ENCODE results near the gene CORO7. TPM values are rescaled to one million over a fixed set of nuclear protein-coding genes. Genes with fewer than 3 reads are reported as not detected.

CORO7 gene
- total RNA-seq, 1 donor from 2014 or later, result 51.5 TPM

- DNase-seq (ENCODE audit: low spot score), result no peak
- intact Hi-C loops (cut with DNase I), result no loop called here
- no peak for ATAC-seq
These were observed 95.7 kb downstream of the CORO7 start for GRCh38 chr16:4320571-4321137.

GRCh38 chr16:4319454-4320421 lies 96.7 kb downstream of the CORO7 start:
- ATAC-seq, result no peak
- no peak for DNase-seq (ENCODE audit: low spot score)
- intact Hi-C loops (cut with DNase I), result no loop called here

- intact Hi-C loops (cut with DNase I), result no loop called here
- no peak for ATAC-seq
- DNase-seq (ENCODE audit: low spot score), result no peak
These were observed 97.4 kb downstream of the CORO7 start for GRCh38 chr16:4318967-4319366.

GRCh38 chr16:4318451-4318910 lies 97.9 kb downstream of the CORO7 start:
- ATAC-seq (no peak), DNase-seq (ENCODE audit: low spot score) (no peak)
- intact Hi-C loops (cut with DNase I), result no loop called here

- ATAC-seq (peak; percentile 4), DNase-seq (ENCODE audit: low spot score) (no peak)
- intact Hi-C loops (cut with DNase I), result no loop called here
These were observed 98.6 kb downstream of the CORO7 start for GRCh38 chr16:4317532-4318450.

- ATAC-seq, result peak; percentile 25
- intact Hi-C loops (cut with DNase I), result no loop called here
- DNase-seq (ENCODE audit: low spot score), result no peak
These were observed 99.4 kb downstream of the CORO7 start for GRCh38 chr16:4316864-4317531.

GRCh38 chr16:4316108-4316863 lies 100.1 kb downstream of the CORO7 start:
- DNase-seq (ENCODE audit: low spot score) (no peak), ATAC-seq (no peak)
- intact Hi-C loops (cut with DNase I), result no loop called here

GRCh38 chr16:4315186-4316107 lies 100.9 kb downstream of the CORO7 start, which contains the start of gene GLIS2:
GLIS2 (plus strand) TSS chr16:4316067; CDS start chr16:4332281, 16,214 bp downstream.
- peak; percentile 68 for ATAC-seq
- intact Hi-C loops (cut with DNase I), result no loop called here
- peak; percentile 83 for DNase-seq (ENCODE audit: low spot score)

- intact Hi-C loops (cut with DNase I), result loop anchor here (5.0 kb wide), 1 partner anchor 513 kb away; no protein-coding TSS in a partner anchor
- peak; percentile 51 for ATAC-seq
- DNase-seq (ENCODE audit: low spot score), result no peak
These were observed 101.7 kb downstream of the CORO7 start for GRCh38 chr16:4314532-4315185.

GRCh38 chr16:4313563-4314531 lies 102.5 kb downstream of the CORO7 start:
- ATAC-seq (no peak), DNase-seq (ENCODE audit: low spot score) (no peak)
- intact Hi-C loops (cut with DNase I), result loop anchor here (5.0 kb wide), 1 partner anchor 513 kb away; no protein-coding TSS in a partner anchor

GRCh38 chr16:4309833-4310266 lies 106.5 kb downstream of the CORO7 start:
- DNase-seq (ENCODE audit: low spot score) (no peak), ATAC-seq (peak; percentile 62)
- intact Hi-C loops (cut with DNase I), result loop anchor here (5.0 kb wide), 1 partner anchor 517 kb away; no protein-coding TSS in a partner anchor

- ATAC-seq, result no peak
- intact Hi-C loops (cut with DNase I), result no loop called here
- DNase-seq (ENCODE audit: low spot score), result no peak
These were observed 107.1 kb downstream of the CORO7 start for GRCh38 chr16:4309102-4309832.

GRCh38 chr16:4307215-4308037 lies 109.0 kb downstream of the CORO7 start:
- peak; percentile 92 for ATAC-seq
- DNase-seq (ENCODE audit: low spot score), result peak; percentile 95
- intact Hi-C loops (cut with DNase I), result no loop called here
